Hematopoietic multipotent progenitor cell treated with erythropoietin and hydrocortisone succinate and interleukin-3 and kit ligand, for 8 days (in vitro differentiated cells): Measurements from ENCODE around the gene GOPC.
"Not testable (repeated sequence)": the region's sequence is repeated elsewhere in the genome, so short reads cannot be mapped to it uniquely, and the experiment has no call there.

Experiments used
- DNase-seq: peaks from one replicate; pipeline ENCODE4 v3.0.0-alpha.2; 2015

GOPC gene

GRCh38 chr6:117602151-117602898 lies at the start of gene GOPC:
Gene GOPC (minus strand): TSS chr6:117602511. CDS start chr6:117602288, 223 bp downstream.
- DNase-seq = peak; percentile 99

GRCh38 chr6:117651984-117652383 lies 49.7 kb upstream of the GOPC start:
- not testable (repeated sequence) for DNase-seq

- DNase-seq = no peak
These were observed 40.7 kb upstream of the GOPC start for GRCh38 chr6:117642976-117643375.

GRCh38 chr6:117637770-117638169 lies 35.5 kb upstream of the GOPC start:
- no peak for DNase-seq

- no peak for DNase-seq
These were observed 26.9 kb upstream of the GOPC start for GRCh38 chr6:117629119-117629660.

- DNase-seq = no peak
These were observed 25.2 kb upstream of the GOPC start for GRCh38 chr6:117627533-117627932.

GRCh38 chr6:117624869-117625481 lies 22.7 kb upstream of the GOPC start:
- DNase-seq = no peak

- DNase-seq = no peak
These were observed 16.9 kb upstream of the GOPC start for GRCh38 chr6:117619178-117619577.

GRCh38 chr6:117617210-117618035 lies 15.1 kb upstream of the GOPC start:
- no peak for DNase-seq

- DNase-seq = no peak
These were observed 14.3 kb upstream of the GOPC start for GRCh38 chr6:117616391-117617209.

GRCh38 chr6:117615750-117616390 lies 13.6 kb upstream of the GOPC start:
- no peak for DNase-seq

GRCh38 chr6:117613920-117614560 lies 11.7 kb upstream of the GOPC start:
- DNase-seq = no peak

GRCh38 chr6:117607511-117607910 lies 5.2 kb upstream of the GOPC start:
- DNase-seq = no peak

GRCh38 chr6:117605169-117605826 lies 3.0 kb upstream of the GOPC start:
- peak; percentile 83 for DNase-seq

- DNase-seq = no peak
These were observed 1.5 kb upstream of the GOPC start for GRCh38 chr6:117603821-117604220.

GRCh38 chr6:117602899-117603588 lies 733 bp upstream of the GOPC start:
- DNase-seq = no peak

GRCh38 chr6:117601811-117602150 lies 530 bp downstream of the GOPC start:
- DNase-seq = peak; percentile 5

GRCh38 chr6:117600008-117600743 lies 2.1 kb downstream of the GOPC start:
- DNase-seq = peak; percentile 29

GRCh38 chr6:117597755-117598154 lies 4.6 kb downstream of the GOPC start:
- DNase-seq = no peak
